CD4-positive, alpha-beta T cell treated with Interleukin-4 for 1 hour (primary cell): ENCODE measurements around the gene GRID1.

Source experiments
- DNase-seq, 2 donors: peaks; one replicate each; pipeline ENCODE4 v3.0.0-alpha.2; 2020 to 2022

Gene GRID1

GRCh38 chr10:86067436-86068050, 299.1 kb downstream of the GRID1 start:
- DNase-seq: no peak

GRCh38 chr10:86066696-86067095, 299.9 kb downstream of the GRID1 start:
- DNase-seq: no peak

GRCh38 chr10:86065711-86066251, 300.8 kb downstream of the GRID1 start:
- no peak for DNase-seq

GRCh38 chr10:86064931-86065662, 301.5 kb downstream of the GRID1 start:
- DNase-seq: no peak

GRCh38 chr10:86064219-86064618, 302.4 kb downstream of the GRID1 start:
- no peak for DNase-seq

- no peak for DNase-seq
These were observed 303.3 kb downstream of the GRID1 start for GRCh38 chr10:86063341-86063740.

- DNase-seq: no peak
These were observed 303.9 kb downstream of the GRID1 start for GRCh38 chr10:86062647-86063145.

- no peak for DNase-seq
These were observed 304.4 kb downstream of the GRID1 start for GRCh38 chr10:86062198-86062550.

- DNase-seq: no peak
These were observed 305.1 kb downstream of the GRID1 start for GRCh38 chr10:86061278-86062197.

GRCh38 chr10:86060386-86061277, 306.0 kb downstream of the GRID1 start:
- no peak for DNase-seq

GRCh38 chr10:86059892-86060291, 306.7 kb downstream of the GRID1 start:
- DNase-seq: no peak

GRCh38 chr10:86058964-86059363, 307.6 kb downstream of the GRID1 start:
- DNase-seq: no peak

GRCh38 chr10:86057708-86058107, 308.9 kb downstream of the GRID1 start:
- no peak for DNase-seq

- DNase-seq: no peak
These were observed 309.9 kb downstream of the GRID1 start for GRCh38 chr10:86056672-86057071.

- no peak for DNase-seq
These were observed 310.7 kb downstream of the GRID1 start for GRCh38 chr10:86055928-86056327.

- no peak for DNase-seq
These were observed 312.9 kb downstream of the GRID1 start for GRCh38 chr10:86053675-86054074.

- DNase-seq: no peak
These were observed 315.0 kb downstream of the GRID1 start for GRCh38 chr10:86051586-86051985.

GRCh38 chr10:86049442-86049841, 317.2 kb downstream of the GRID1 start:
- DNase-seq: no peak

- DNase-seq: no peak
These were observed 317.6 kb downstream of the GRID1 start for GRCh38 chr10:86048973-86049372.

- DNase-seq: no peak
These were observed 318.0 kb downstream of the GRID1 start for GRCh38 chr10:86048571-86048970.

GRCh38 chr10:86047588-86047987, 319.0 kb downstream of the GRID1 start:
- DNase-seq: peak in 1 of 2 donors; percentile 28

GRCh38 chr10:86046845-86047460, 319.6 kb downstream of the GRID1 start:
- DNase-seq: no peak
